Measurements from ENCODE around the gene SEC24D.
"Not testable (repeated sequence)": the region's sequence is repeated elsewhere in the genome, so short reads cannot be mapped to it uniquely, and the experiment has no call there.

Gene SEC24D

DNA sequence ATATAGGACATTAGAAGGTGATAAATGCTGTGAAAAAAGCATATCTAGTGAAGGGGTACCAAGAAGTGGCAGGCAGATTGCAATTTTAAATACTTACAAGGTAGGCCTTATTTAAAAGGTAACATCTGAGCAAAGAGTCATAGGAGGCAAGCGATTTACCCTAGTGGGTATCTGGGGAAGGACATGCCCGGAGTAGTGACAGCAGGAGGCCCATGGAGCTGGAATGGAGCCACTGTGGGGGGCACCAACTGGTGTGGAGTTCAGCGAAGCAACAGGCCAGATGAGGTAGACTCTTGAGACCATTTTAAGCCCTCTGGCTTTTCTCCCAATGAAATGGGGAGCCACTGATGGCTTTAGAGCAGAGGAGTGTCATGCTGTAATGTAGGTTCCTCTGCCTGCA lies 37.3 kb downstream of the SEC24D start:
- Histone ChIP-seq H3K27me3 (ENCODE audit: control insufficient read depth in 5 of 5, insufficient read depth in 4 of 5, low read length in 5 of 5) (no peaks in the 10 kb centered on the region), H3K36me3 (ENCODE audit: control insufficient read depth in 5 of 5, insufficient read depth in 5 of 5, low read length in 5 of 5) (peaks cover 42 to 70% (median 49%) of the 10 kb centered on the region in 5 donors), H3K4me1 (ENCODE audit: control insufficient read depth in 5 of 5, insufficient read depth in 5 of 5, low read length in 5 of 5) (no peaks in the 10 kb centered on the region), H3K9me3 (ENCODE audit: control insufficient read depth in 5 of 5, low read length in 5 of 5) (no peaks in the 10 kb centered on the region), H3K4me3 (ENCODE audit: low read depth in 1 of 5, low read length in 5 of 5) (no peak overlapping the region), H3K27ac (ENCODE audit: low read depth, low read length) (no peak overlapping the region), H3K9ac (ENCODE audit: low read length in 5 of 5) (no peak overlapping the region)

DNA sequence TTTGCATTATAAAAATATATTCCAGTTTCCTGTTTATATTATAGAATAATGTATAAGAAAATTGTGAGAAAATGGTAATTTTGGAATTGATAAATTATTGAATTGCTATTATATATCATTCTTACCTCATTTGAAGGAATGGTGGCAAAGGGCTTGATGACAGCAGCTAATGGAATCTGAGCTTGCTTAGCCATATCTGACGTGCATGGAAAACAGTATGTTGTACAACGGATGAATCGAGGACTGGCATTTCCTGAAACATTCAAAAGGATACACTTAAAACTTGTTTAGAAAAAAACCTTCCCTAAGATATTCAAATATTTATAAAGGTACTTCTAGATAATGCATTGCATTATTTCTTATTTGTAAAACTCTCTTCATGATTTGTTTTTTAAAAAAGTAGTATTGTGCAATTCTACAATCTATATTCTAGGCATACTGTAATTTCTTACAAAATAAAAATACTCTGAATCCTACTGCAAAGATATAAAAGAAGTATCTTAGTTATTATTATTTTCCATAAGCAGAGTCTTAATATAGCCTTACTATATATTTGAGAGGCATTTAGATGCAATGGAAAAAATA lies 38.3 kb downstream of the SEC24D start:
- H3K27me3 ChIP-seq (ENCODE audit: control insufficient read depth in 5 of 5, insufficient read depth in 4 of 5, low read length in 5 of 5), result no peaks in the 10 kb centered on the region
- no peak overlapping the region for H3K4me3 ChIP-seq (ENCODE audit: low read depth in 1 of 5, low read length in 5 of 5)
- no peaks in the 10 kb centered on the region for H3K4me1 ChIP-seq (ENCODE audit: control insufficient read depth in 5 of 5, insufficient read depth in 5 of 5, low read length in 5 of 5)
- peaks cover 40 to 62% (median 46%) of the 10 kb centered on the region in 5 donors for H3K36me3 ChIP-seq (ENCODE audit: control insufficient read depth in 5 of 5, insufficient read depth in 5 of 5, low read length in 5 of 5)
- H3K27ac ChIP-seq (ENCODE audit: low read depth, low read length), result no peak overlapping the region
- no peaks in the 10 kb centered on the region for H3K9me3 ChIP-seq (ENCODE audit: control insufficient read depth in 5 of 5, low read length in 5 of 5)
- no peak overlapping the region for H3K9ac ChIP-seq (ENCODE audit: low read length in 5 of 5)

DNA sequence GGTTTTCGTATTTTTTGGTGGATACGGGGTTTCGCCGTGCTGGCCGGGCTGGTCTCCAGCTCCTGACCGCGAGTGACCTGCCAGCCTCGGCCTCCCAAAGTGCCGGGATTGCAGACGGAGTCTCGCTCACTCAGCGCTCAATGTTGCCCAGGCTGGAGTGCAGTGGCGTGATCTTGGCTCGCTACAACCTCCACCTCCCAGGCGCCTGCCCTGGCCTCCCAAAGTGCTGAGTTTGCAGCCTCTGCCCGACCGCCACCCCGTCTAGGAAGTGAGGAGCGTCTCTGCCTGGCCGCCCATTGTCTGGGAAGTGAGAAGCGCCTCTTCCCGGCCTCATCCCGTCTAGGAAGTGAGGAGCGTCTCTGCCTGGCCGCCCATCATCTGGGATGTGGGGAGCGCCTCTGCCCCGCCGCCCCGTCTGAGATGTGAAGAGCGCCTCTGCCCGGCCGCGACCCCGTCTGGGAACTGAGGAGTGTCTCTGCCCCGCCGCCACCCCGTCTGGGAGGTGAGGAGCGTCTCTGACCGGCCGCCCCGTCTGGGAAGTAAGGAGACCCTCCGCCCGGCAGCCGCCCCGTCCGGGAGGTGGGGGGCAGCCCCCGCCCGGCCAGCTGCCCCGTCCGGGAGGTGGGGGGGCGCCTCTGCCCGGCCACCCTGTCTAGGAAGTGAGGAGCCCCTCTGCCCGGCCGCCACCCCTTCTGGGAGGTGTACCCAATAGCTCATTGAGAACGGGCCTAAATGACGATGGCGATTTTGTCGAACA lies 44.1 kb downstream of the SEC24D start:
- H3K9ac ChIP-seq (ENCODE audit: low read length in 5 of 5); H3K27ac ChIP-seq (ENCODE audit: low read depth, low read length); H3K9me3 ChIP-seq (ENCODE audit: control insufficient read depth in 5 of 5, low read length in 5 of 5): not testable (repeated sequence)

DNA sequence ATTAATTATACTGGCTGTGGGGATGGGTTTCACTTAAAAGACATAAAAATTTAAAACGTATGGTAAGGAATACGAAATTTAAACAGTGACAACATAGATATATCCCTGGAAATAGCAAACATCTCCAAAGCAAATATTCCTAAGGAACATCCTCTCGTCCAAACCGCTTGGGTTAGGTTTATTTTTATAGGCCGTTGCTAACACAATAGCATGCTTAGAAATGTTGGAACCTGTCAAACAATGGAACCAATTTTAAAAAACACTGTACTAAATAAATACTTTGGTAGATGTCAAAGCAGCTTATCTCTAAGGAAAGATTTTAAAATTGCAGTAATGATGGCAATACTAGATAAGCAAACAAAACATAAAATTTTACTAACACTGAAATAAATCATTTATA lies 45.4 kb downstream of the SEC24D start:
- Histone ChIP-seq H3K4me3 (ENCODE audit: low read depth in 1 of 5, low read length in 5 of 5) (no peak overlapping the region), H3K9me3 (ENCODE audit: control insufficient read depth in 5 of 5, low read length in 5 of 5) (no peaks in the 10 kb centered on the region), H3K4me1 (ENCODE audit: control insufficient read depth in 5 of 5, insufficient read depth in 5 of 5, low read length in 5 of 5) (no peaks in the 10 kb centered on the region), H3K27me3 (ENCODE audit: control insufficient read depth in 5 of 5, insufficient read depth in 4 of 5, low read length in 5 of 5) (no peaks in the 10 kb centered on the region), H3K27ac (ENCODE audit: low read depth, low read length) (no peak overlapping the region), H3K9ac (ENCODE audit: low read length in 5 of 5) (no peak overlapping the region), H3K36me3 (ENCODE audit: control insufficient read depth in 5 of 5, insufficient read depth in 5 of 5, low read length in 5 of 5) (peaks cover 6 to 17% (median 8%) of the 10 kb centered on the region in 5 donors)

More for the DNA sequence above, 44.1 kb downstream of the SEC24D start:
- not testable (repeated sequence) for H3K27me3 ChIP-seq (ENCODE audit: control insufficient read depth in 5 of 5, insufficient read depth in 4 of 5, low read length in 5 of 5); H3K4me1 ChIP-seq (ENCODE audit: control insufficient read depth in 5 of 5, insufficient read depth in 5 of 5, low read length in 5 of 5); H3K4me3 ChIP-seq (ENCODE audit: low read depth in 1 of 5, low read length in 5 of 5)
- peaks cover 19 to 30% (median 19%) of the 10 kb centered on the region in 5 donors for H3K36me3 ChIP-seq (ENCODE audit: control insufficient read depth in 5 of 5, insufficient read depth in 5 of 5, low read length in 5 of 5)

DNA sequence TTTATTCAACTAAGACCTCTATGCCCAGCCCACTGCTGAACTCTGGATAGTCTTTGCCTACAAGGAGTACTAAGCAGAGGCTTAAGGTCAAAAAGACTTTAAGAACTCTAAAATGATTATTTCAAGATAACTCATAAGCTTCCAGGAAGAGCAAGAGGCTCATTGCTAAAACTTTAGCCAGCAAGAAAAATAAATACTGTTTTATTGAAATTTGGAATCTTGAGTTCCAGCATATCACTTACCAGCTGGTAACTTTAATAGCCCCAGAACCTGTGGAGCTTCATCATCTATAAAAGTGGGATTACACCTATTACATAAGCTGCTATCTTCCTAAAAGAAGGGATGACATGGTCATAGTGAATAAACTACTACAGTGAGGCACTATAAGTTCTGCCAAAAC lies 47.0 kb downstream of the SEC24D start:
- Histone ChIP-seq H3K27me3 (ENCODE audit: control insufficient read depth in 5 of 5, insufficient read depth in 4 of 5, low read length in 5 of 5) (no peaks in the 10 kb centered on the region), H3K36me3 (ENCODE audit: control insufficient read depth in 5 of 5, insufficient read depth in 5 of 5, low read length in 5 of 5) (peaks cover 3 to 10% (median 4%) of the 10 kb centered on the region in 5 donors), H3K9me3 (ENCODE audit: control insufficient read depth in 5 of 5, low read length in 5 of 5) (no peaks in the 10 kb centered on the region), H3K27ac (ENCODE audit: low read depth, low read length) (no peak overlapping the region), H3K4me1 (ENCODE audit: control insufficient read depth in 5 of 5, insufficient read depth in 5 of 5, low read length in 5 of 5) (no peaks in the 10 kb centered on the region), H3K4me3 (ENCODE audit: low read depth in 1 of 5, low read length in 5 of 5) (no peak overlapping the region), H3K9ac (ENCODE audit: low read length in 5 of 5) (no peak overlapping the region)

DNA sequence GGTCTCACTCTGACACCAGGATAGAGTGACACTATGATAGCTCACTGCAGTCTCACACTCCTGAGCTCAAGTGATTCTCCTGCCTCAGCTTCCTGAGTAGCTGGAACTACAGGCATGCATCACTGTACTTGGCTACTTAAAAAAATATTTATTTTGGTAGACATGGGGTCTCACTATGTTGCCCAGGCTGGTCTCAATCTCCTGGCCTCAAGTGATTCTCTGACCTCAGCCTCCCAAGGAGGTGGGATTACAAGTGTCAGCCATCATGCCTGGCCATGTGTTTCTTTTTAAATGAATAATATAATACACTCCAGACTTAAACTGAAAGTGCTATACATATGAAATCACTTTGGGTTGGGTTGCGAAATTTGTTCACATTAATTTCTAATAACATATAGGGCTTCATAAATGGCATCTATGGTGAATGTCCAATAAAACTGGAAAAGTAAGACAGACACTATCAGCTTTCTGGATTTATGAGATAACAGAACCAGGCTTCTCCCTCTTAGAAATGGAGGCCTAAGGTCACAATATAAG lies 48.0 kb downstream of the SEC24D start:
- peaks cover 3 to 10% (median 4%) of the 10 kb centered on the region in 5 donors for H3K36me3 ChIP-seq (ENCODE audit: control insufficient read depth in 5 of 5, insufficient read depth in 5 of 5, low read length in 5 of 5)
- H3K9ac ChIP-seq (ENCODE audit: low read length in 5 of 5), result no peak overlapping the region
- no peak overlapping the region for H3K4me3 ChIP-seq (ENCODE audit: low read depth in 1 of 5, low read length in 5 of 5)
- H3K9me3 ChIP-seq (ENCODE audit: control insufficient read depth in 5 of 5, low read length in 5 of 5), result no peaks in the 10 kb centered on the region
- no peak overlapping the region for H3K27ac ChIP-seq (ENCODE audit: low read depth, low read length)
- no peaks in the 10 kb centered on the region for H3K4me1 ChIP-seq (ENCODE audit: control insufficient read depth in 5 of 5, insufficient read depth in 5 of 5, low read length in 5 of 5)
- H3K27me3 ChIP-seq (ENCODE audit: control insufficient read depth in 5 of 5, insufficient read depth in 4 of 5, low read length in 5 of 5), result no peaks in the 10 kb centered on the region

DNA sequence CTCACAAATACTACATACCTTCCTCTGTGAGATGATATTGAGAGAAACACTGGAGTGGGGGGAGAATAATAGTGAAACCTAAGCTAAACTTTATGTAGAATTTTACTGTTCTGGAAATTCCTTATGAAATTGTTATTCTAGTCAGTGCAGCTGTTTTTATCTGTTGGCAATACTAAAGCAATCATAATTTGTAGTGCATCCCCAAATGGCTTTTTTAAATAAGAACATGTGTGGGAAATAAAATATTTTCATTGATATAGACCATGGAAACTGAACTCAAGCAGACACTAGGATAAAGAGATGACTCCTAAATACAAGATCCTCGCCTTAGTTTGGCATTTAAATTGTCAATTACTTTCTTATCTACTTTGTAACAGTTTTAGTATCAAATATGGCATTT lies 51.1 kb downstream of the SEC24D start:
- Histone ChIP-seq H3K9me3 (ENCODE audit: control insufficient read depth in 5 of 5, low read length in 5 of 5) (no peaks in the 10 kb centered on the region), H3K4me1 (ENCODE audit: control insufficient read depth in 5 of 5, insufficient read depth in 5 of 5, low read length in 5 of 5) (no peaks in the 10 kb centered on the region), H3K27ac (ENCODE audit: low read depth, low read length) (no peak overlapping the region), H3K9ac (ENCODE audit: low read length in 5 of 5) (no peak overlapping the region), H3K4me3 (ENCODE audit: low read depth in 1 of 5, low read length in 5 of 5) (no peak overlapping the region), H3K36me3 (ENCODE audit: control insufficient read depth in 5 of 5, insufficient read depth in 5 of 5, low read length in 5 of 5) (peaks cover 3 to 11% (median 5%) of the 10 kb centered on the region in 5 donors), H3K27me3 (ENCODE audit: control insufficient read depth in 5 of 5, insufficient read depth in 4 of 5, low read length in 5 of 5) (no peaks in the 10 kb centered on the region)

DNA sequence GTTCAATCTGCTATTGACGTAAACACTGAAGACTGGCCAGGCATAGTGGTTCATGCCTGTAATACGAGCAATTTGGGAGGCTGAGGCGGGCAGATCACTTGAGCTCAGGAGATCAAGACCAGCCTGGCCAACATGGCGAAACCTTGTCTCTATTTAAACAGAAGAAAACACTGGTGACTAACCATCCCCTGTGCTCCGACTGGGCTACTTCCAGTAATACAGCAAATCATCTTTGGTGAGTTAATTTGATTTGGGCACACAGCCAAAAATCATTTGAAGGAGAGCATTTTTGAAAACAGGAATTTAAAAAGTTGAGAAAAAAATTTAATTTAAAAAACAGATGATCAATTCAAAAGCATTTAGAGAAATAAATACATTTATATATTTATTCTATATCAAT lies 52.0 kb downstream of the SEC24D start:
- no peaks in the 10 kb centered on the region for H3K4me1 ChIP-seq (ENCODE audit: control insufficient read depth in 5 of 5, insufficient read depth in 5 of 5, low read length in 5 of 5)
- H3K9ac ChIP-seq (ENCODE audit: low read length in 5 of 5), result no peak overlapping the region
- H3K4me3 ChIP-seq (ENCODE audit: low read depth in 1 of 5, low read length in 5 of 5), result no peak overlapping the region
- H3K27me3 ChIP-seq (ENCODE audit: control insufficient read depth in 5 of 5, insufficient read depth in 4 of 5, low read length in 5 of 5), result no peaks in the 10 kb centered on the region
- H3K9me3 ChIP-seq (ENCODE audit: control insufficient read depth in 5 of 5, low read length in 5 of 5), result no peaks in the 10 kb centered on the region
- no peak overlapping the region for H3K27ac ChIP-seq (ENCODE audit: low read depth, low read length)
- H3K36me3 ChIP-seq (ENCODE audit: control insufficient read depth in 5 of 5, insufficient read depth in 5 of 5, low read length in 5 of 5), result peaks cover 0 to 9% (median under 1%) of the 10 kb centered on the region in 5 donors

DNA sequence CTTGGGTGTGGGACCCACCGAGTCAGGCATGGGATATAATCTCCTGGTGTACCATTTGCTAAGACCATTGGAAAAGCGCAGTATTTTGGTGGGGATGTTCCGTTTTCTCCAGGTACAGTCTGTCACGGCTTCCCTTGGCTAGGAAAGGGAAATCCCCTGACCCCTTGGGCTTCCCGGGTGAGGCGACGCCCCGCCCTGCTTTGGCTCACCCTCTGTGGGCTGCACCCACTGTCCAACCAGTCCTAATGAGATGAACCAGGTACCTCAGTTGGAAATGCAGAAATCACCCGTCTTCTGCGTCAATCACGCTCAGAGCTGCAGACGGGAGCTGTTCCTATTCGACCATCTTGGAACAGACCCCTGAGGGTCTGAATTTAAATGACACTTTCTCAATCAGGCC lies 53.0 kb downstream of the SEC24D start:
- H3K27me3 ChIP-seq (ENCODE audit: control insufficient read depth in 5 of 5, insufficient read depth in 4 of 5, low read length in 5 of 5); H3K9ac ChIP-seq (ENCODE audit: low read length in 5 of 5); H3K36me3 ChIP-seq (ENCODE audit: control insufficient read depth in 5 of 5, insufficient read depth in 5 of 5, low read length in 5 of 5); H3K4me1 ChIP-seq (ENCODE audit: control insufficient read depth in 5 of 5, insufficient read depth in 5 of 5, low read length in 5 of 5); H3K9me3 ChIP-seq (ENCODE audit: control insufficient read depth in 5 of 5, low read length in 5 of 5); H3K27ac ChIP-seq (ENCODE audit: low read depth, low read length); H3K4me3 ChIP-seq (ENCODE audit: low read depth in 1 of 5, low read length in 5 of 5): not testable (repeated sequence)

DNA sequence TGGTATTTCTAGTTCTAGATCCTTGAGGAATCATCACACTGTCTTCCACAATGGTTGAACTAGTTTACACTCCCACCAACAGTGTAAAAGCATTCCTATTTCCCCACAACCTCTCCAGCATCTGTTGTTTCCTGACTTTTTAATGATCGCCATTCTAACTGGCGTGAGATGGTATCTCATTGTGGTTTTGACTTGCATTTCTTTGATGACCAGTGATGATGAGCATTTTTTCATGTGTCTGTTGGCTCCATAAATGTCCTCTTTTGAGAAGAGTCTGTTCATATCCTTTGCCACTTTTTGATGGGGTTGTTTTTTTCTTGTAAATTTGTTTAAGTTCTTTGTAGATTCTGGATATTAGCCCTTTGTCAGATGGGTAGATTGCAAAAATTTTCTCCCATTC lies 58.3 kb downstream of the SEC24D start:
- not testable (repeated sequence) for H3K36me3 ChIP-seq (ENCODE audit: control insufficient read depth in 5 of 5, insufficient read depth in 5 of 5, low read length in 5 of 5); H3K27me3 ChIP-seq (ENCODE audit: control insufficient read depth in 5 of 5, insufficient read depth in 4 of 5, low read length in 5 of 5); H3K27ac ChIP-seq (ENCODE audit: low read depth, low read length); H3K9me3 ChIP-seq (ENCODE audit: control insufficient read depth in 5 of 5, low read length in 5 of 5); H3K4me3 ChIP-seq (ENCODE audit: low read depth in 1 of 5, low read length in 5 of 5); H3K9ac ChIP-seq (ENCODE audit: low read length in 5 of 5)
- peaks cover 0 to 11% (median 7%) of the 10 kb centered on the region in 5 donors for H3K4me1 ChIP-seq (ENCODE audit: control insufficient read depth in 5 of 5, insufficient read depth in 5 of 5, low read length in 5 of 5)
